Mucosa of descending colon (tissue), 3 donors: Measurements from ENCODE around the gene HECTD4. TPM values are rescaled to one million over a fixed set of nuclear protein-coding genes. Genes with fewer than 3 reads are reported as not detected.

Experiments
- ATAC-seq: fragments of 200-7000 bp; cut with Tn5 transposase; one replicate; pipeline ENCODE4 v1.9.1; 2020; ENCODE audit warnings: mild to moderate bottlenecking, moderate library complexity
- DNase-seq, 3 donors: peaks; one replicate each; pipeline ENCODE4 v3.0.0-alpha.2; 2020
- H3K36me3 ChIP-seq: fragments of 200-600 bp; one replicate; pipeline ENCODE4 v1.8.0; 2021; ENCODE audit warnings: low read depth, mild to moderate bottlenecking
- H3K4me1 ChIP-seq: fragments of 200-600 bp; one replicate; pipeline ENCODE4 v1.8.0; 2021; ENCODE audit warnings: low read depth, mild to moderate bottlenecking
- H3K4me3 ChIP-seq: fragments of 200-600 bp; one replicate; pipeline ENCODE4 v1.8.0; 2021; ENCODE audit warnings: mild to moderate bottlenecking
- H3K9me3 ChIP-seq: fragments of 200-600 bp; one replicate; pipeline ENCODE4 v1.8.0; 2021; ENCODE audit warnings: mild to moderate bottlenecking
- intact Hi-C, 2 donors: fragments of 100-400 bp; cut with DNase I in 1 of 2; cut with micrococcal nuclease in 1 of 2; formaldehyde crosslinking; loops; one replicate each; pipeline versions ENCODE4 v1.11.0 to v1.11.1; 2022; cut with DNase I, micrococcal nuclease
- total RNA-seq, 3 donors: library from RNA; stranded (reverse); fragmentation: NEBNext Ultra II Directional in 2 of 3; extraction: Animal tissue kit (Norgen Biotek cat#: 25700) in 2 of 3; gene quantifications; one replicate each; pipeline versions ENCODE4 v1.2.1 to v1.2.4, GENCODE V29; 2021 to 2023
- TF ChIP-seq, protein P1 (sequence below): fragments of 200-600 bp; IDR thresholded peaks from one replicate; pipeline ENCODE4 v1.8.0; 2022; ENCODE audit warnings: antibody characterized with exemption, mild to moderate bottlenecking
- donor health status: DM: no; HTN: no; CAD: no; lungs with moderate emphysema.
- donor health status: DM: no; HTN: no; CAD: no.
- donor health status: DM: no; HTN: yes; CAD: no.

Gene HECTD4
- total RNA-seq, 3 donors from 2014 or later, result 57.0 to 75.5 (median 59.7) TPM

DNA sequence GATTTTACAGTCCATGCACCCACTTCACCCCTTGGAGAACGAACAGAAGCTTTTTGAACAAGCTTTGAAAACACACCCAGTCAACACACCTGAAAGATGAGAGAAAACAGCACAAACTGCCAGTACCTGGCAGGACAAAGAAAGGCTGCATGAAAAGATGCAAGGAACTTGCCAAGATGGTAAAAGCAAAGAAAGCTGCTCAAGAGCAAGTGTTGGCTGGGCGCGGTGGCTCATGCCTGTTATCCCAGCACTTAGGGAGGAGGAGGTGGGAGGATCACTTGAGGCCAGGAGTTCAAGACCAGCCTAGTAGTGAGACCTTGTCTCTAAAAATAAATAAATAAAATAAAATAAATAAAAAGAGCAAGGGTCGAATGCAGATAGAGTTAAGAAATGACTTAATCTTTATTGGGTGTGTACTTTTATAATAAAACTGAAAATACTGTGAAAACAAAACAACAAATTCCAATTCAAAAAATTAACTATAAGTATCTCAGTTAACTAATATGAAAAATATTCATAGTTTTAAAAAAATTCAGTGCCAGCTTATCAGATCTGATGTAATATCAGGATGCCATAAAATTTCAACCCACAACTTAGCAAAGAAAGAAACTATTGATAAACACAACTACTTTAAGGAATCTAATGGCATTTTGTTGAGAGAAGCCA, 59.2 kb downstream of the HECTD4 start:
- TF ChIP-seq, protein P1, sequence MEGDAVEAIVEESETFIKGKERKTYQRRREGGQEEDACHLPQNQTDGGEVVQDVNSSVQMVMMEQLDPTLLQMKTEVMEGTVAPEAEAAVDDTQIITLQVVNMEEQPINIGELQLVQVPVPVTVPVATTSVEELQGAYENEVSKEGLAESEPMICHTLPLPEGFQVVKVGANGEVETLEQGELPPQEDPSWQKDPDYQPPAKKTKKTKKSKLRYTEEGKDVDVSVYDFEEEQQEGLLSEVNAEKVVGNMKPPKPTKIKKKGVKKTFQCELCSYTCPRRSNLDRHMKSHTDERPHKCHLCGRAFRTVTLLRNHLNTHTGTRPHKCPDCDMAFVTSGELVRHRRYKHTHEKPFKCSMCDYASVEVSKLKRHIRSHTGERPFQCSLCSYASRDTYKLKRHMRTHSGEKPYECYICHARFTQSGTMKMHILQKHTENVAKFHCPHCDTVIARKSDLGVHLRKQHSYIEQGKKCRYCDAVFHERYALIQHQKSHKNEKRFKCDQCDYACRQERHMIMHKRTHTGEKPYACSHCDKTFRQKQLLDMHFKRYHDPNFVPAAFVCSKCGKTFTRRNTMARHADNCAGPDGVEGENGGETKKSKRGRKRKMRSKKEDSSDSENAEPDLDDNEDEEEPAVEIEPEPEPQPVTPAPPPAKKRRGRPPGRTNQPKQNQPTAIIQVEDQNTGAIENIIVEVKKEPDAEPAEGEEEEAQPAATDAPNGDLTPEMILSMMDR, result no peak
- no peaks in the 10 kb centered on the region for H3K4me1 ChIP-seq
- intact Hi-C loops, result no loop called here
- H3K9me3 ChIP-seq, result no peaks in the 10 kb centered on the region
- H3K36me3 ChIP-seq, result no peaks in the 10 kb centered on the region
- ATAC-seq, result no peak
- no peak overlapping the region for H3K4me3 ChIP-seq
- DNase-seq, result no peak

- H3K9me3 ChIP-seq, result no peaks in the 10 kb centered on the region
- DNase-seq (no peak), ATAC-seq (no peak)
- H3K36me3 ChIP-seq, result no peaks in the 10 kb centered on the region
- H3K4me1 ChIP-seq, result no peaks in the 10 kb centered on the region
- H3K4me3 ChIP-seq, result no peak overlapping the region
- TF ChIP-seq, protein P1, result no peak
- intact Hi-C loops, result no loop called here
These were observed 59.8 kb downstream of the HECTD4 start for GRCh38 chr12:112322441-112322840.

DNA sequence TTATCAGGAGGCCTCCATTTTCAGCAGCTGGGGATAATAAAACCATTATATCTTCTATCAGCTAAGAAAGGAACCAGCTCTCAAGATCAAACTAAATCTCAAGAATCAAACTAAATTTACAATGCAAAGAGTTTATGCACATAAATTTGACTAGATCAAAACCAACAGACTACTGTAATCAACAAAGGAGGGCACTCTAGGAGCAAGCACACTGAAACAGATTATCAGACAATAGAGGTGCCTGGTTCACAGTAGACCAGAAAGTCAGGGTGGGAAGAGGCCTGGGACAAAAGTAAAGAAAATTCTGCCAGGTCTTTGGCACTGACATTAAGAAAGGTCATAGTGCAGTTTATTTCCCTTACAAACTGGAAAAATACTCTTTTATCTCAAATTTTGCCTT, 61.0 kb downstream of the HECTD4 start:
- H3K9me3 ChIP-seq, result no peaks in the 10 kb centered on the region
- TF ChIP-seq, protein P1, result no peak
- intact Hi-C loops, result no loop called here
- no peaks in the 10 kb centered on the region for H3K36me3 ChIP-seq
- ATAC-seq (no peak), DNase-seq (no peak)
- H3K4me3 ChIP-seq, result no peak overlapping the region
- H3K4me1 ChIP-seq, result no peaks in the 10 kb centered on the region

- H3K4me1 ChIP-seq, result no peaks in the 10 kb centered on the region
- H3K4me3 ChIP-seq, result no peak overlapping the region
- DNase-seq (no peak), ATAC-seq (no peak)
- intact Hi-C loops, result no loop called here
- H3K36me3 ChIP-seq, result no peaks in the 10 kb centered on the region
- no peaks in the 10 kb centered on the region for H3K9me3 ChIP-seq
- TF ChIP-seq, protein P1, result no peak
These were observed 62.8 kb downstream of the HECTD4 start for GRCh38 chr12:112319395-112319794.

DNA sequence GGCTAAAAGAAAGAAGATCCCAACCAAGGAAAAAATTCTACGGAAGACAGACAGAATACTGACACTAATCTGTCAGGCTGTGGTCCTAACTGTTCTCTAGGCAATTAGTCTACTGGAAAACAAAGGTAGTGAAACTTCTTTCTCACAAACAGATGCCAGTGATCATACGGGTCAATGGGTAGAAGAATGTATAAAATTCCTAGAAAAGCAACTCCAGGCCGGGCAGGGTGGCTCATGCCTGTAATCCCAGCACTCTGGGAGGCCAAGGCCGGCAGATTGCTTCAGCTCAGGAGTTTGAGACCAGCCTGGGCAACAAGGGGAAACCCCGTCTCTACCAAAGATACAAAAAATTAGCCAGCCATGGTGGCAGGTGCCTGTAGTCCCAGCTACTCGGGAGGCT, 64.8 kb downstream of the HECTD4 start:
- Histone ChIP-seq H3K4me3 (no peak overlapping the region), H3K4me1 (no peaks in the 10 kb centered on the region), H3K36me3 (no peaks in the 10 kb centered on the region), H3K9me3 (no peaks in the 10 kb centered on the region)
- TF ChIP-seq, protein P1, result no peak
- ATAC-seq (no peak), DNase-seq (no peak)
- intact Hi-C loops, result no loop called here

- intact Hi-C loops, result no loop called here
- no peak overlapping the region for H3K4me3 ChIP-seq
- TF ChIP-seq, protein P1, result no peak
- ATAC-seq, result no peak
- DNase-seq, result no peak
- H3K36me3 ChIP-seq, result no peaks in the 10 kb centered on the region
- H3K4me1 ChIP-seq, result no peaks in the 10 kb centered on the region
- no peaks in the 10 kb centered on the region for H3K9me3 ChIP-seq
These were observed 67.2 kb downstream of the HECTD4 start for GRCh38 chr12:112314981-112315380.
